WTC11 (cell line): ENCODE measurements around the gene ABCG1. TPM values are rescaled to one million over a fixed set of nuclear protein-coding genes. Genes with fewer than 3 reads are reported as not detected.

ENCODE experiments used
- ATAC-seq: fragments of 200-7000 bp; cut with Tn5 transposase; 2 replicates; pipeline ENCODE4 v1.10.0; 2021; ENCODE audit warnings: mild to moderate bottlenecking, moderate library complexity
- CTCF ChIA-PET: fragments of 300-600 bp; sonication (Branson Sonifier 250); formaldehyde crosslinking; loops from one replicate; lab custom pipeline; 2021; ENCODE audit warnings: antibody characterized with exemption; lab: Charles Lee
- POLR2A ChIA-PET: fragments of 350-600 bp; sonication (Branson Sonifier 250); formaldehyde crosslinking; loops from one replicate; lab custom pipeline; 2021; ENCODE audit warnings: antibody characterized with exemption; lab: Charles Lee
- DNase-seq: peaks from one replicate; pipeline ENCODE4 v3.0.0; 2021; ENCODE audit warnings: low spot score
- H3K27ac Mint-ChIP-seq: 2 replicates; pipeline ENCODE4 v1.8.0; 2021; ENCODE audit warnings: mixed read lengths
- H3K27me3 Mint-ChIP-seq: 2 replicates; pipeline ENCODE4 v1.8.0; 2021; ENCODE audit warnings: low read depth, mild to moderate bottlenecking, moderate library complexity, mixed read lengths
- H3K36me3 Mint-ChIP-seq: 2 replicates; pipeline ENCODE4 v1.8.0; 2021; ENCODE audit warnings: mixed read lengths
- H3K4me1 Mint-ChIP-seq: 2 replicates; pipeline ENCODE4 v1.8.0; 2022; ENCODE audit warnings: mixed read lengths
- H3K4me3 Mint-ChIP-seq: 2 replicates; pipeline ENCODE4 v1.8.0; 2021; ENCODE audit warnings: mild to moderate bottlenecking, moderate library complexity, mixed read lengths
- H3K9me3 Mint-ChIP-seq: 2 replicates; pipeline ENCODE4 v1.8.0; 2021; ENCODE audit warnings: mixed read lengths
- EMX1 ChIP-seq: fragments of 250-450 bp; sonication (Bioruptor Pico); IDR thresholded peaks from 2 replicates; pipeline ENCODE4 v1.8.0; 2021; ENCODE audit warnings: mild to moderate bottlenecking
- GABPB1 ChIP-seq: sonication (generic); formaldehyde crosslinking; IDR thresholded peaks from 2 replicates; pipeline ENCODE4 v1.8.1; 2023; ENCODE audit warnings: mild to moderate bottlenecking, missing genetic modification reagents
- GTF2I ChIP-seq: fragments of 250-450 bp; sonication (Bioruptor Pico); conservative IDR thresholded peaks from 2 replicates; pipeline ENCODE4 v1.4.0; 2021; ENCODE audit warnings: mild to moderate bottlenecking
- IRF2 ChIP-seq: sonication (generic); formaldehyde crosslinking; IDR thresholded peaks from 2 replicates; pipeline ENCODE4 v1.8.0; 2022; ENCODE audit warnings: low read depth, missing genetic modification reagents, borderline replicate concordance
- JUN ChIP-seq: sonication (generic); formaldehyde crosslinking; IDR thresholded peaks from 2 replicates; pipeline ENCODE4 v1.8.0; 2023; ENCODE audit warnings: mild to moderate bottlenecking, missing genetic modification reagents
- NFATC4 ChIP-seq: fragments of 250-450 bp; sonication (Bioruptor Pico); IDR thresholded peaks from 2 replicates; pipeline ENCODE4 v1.9.0; 2021; ENCODE audit warnings: mild to moderate bottlenecking
- OVOL2 ChIP-seq: fragments of 250-450 bp; sonication (Bioruptor Pico); IDR thresholded peaks from 2 replicates; pipeline ENCODE4 v1.9.0; 2021; ENCODE audit warnings: mild to moderate bottlenecking, borderline replicate concordance
- PRRX2 ChIP-seq: fragments of 250-450 bp; sonication (Bioruptor Pico); IDR thresholded peaks from 2 replicates; pipeline ENCODE4 v1.8.0; 2021; ENCODE audit warnings: mild to moderate bottlenecking
- SMAD4 ChIP-seq: sonication (generic); formaldehyde crosslinking; IDR thresholded peaks from 2 replicates; pipeline ENCODE4 v1.8.0; 2022; ENCODE audit warnings: mild to moderate bottlenecking, missing genetic modification reagents
- SP1 ChIP-seq: sonication (generic); formaldehyde crosslinking; conservative IDR thresholded peaks from 2 replicates; pipeline ENCODE4 v1.8.1; 2022; ENCODE audit warnings: missing genetic modification reagents
- TEAD4 ChIP-seq: sonication (generic); formaldehyde crosslinking; IDR thresholded peaks from 2 replicates; pipeline ENCODE4 v1.8.0; 2022; ENCODE audit warnings: mild to moderate bottlenecking, missing genetic modification reagents
- ZNF232 ChIP-seq: sonication (generic); formaldehyde crosslinking; IDR thresholded peaks from 2 replicates; pipeline ENCODE4 v1.8.0; 2022; ENCODE audit warnings: mild to moderate bottlenecking, missing genetic modification reagents
- ZNF317 ChIP-seq: sonication (generic); formaldehyde crosslinking; IDR thresholded peaks from 2 replicates; pipeline ENCODE4 v1.8.1; 2023; ENCODE audit warnings: low read depth, mild to moderate bottlenecking, moderate library complexity, missing genetic modification reagents, borderline replicate concordance
- ZNF396 ChIP-seq: fragments of 250-450 bp; sonication (Bioruptor Pico); IDR thresholded peaks from 2 replicates; pipeline ENCODE4 v1.8.0; 2021; ENCODE audit warnings: mild to moderate bottlenecking, moderate library complexity, borderline replicate concordance
- ZNF416 ChIP-seq: fragments of 250-450 bp; sonication (Bioruptor Pico); IDR thresholded peaks from 2 replicates; pipeline ENCODE4 v1.9.0; 2021; ENCODE audit warnings: mild to moderate bottlenecking, inconsistent platforms
- total RNA-seq: library from RNA; stranded (reverse); gene quantifications from 3 replicates; pipeline ENCODE4 v1.2.3, GENCODE V29; 2021
- TF ChIP-seq, protein P1 (sequence below): sonication (generic); formaldehyde crosslinking; IDR thresholded peaks from 2 replicates; pipeline ENCODE4 v1.8.0; 2022; ENCODE audit warnings: mild to moderate bottlenecking, missing genetic modification reagents
- TF ChIP-seq, protein P2 (sequence below): sonication (generic); formaldehyde crosslinking; IDR thresholded peaks from 2 replicates; pipeline ENCODE4 v1.8.0; 2022; ENCODE audit warnings: mild to moderate bottlenecking, missing genetic modification reagents
- TF ChIP-seq, protein P3 (sequence below): sonication (generic); formaldehyde crosslinking; IDR thresholded peaks from 2 replicates; pipeline ENCODE4 v1.8.1; 2022; ENCODE audit warnings: missing genetic modification reagents, borderline replicate concordance
- TF ChIP-seq, protein P4 (sequence below): sonication (generic); formaldehyde crosslinking; IDR thresholded peaks from 2 replicates; pipeline ENCODE4 v1.8.0; 2022; ENCODE audit warnings: missing genetic modification reagents
- TF ChIP-seq, protein P5 (sequence below): sonication (generic); formaldehyde crosslinking; IDR thresholded peaks from 2 replicates; pipeline ENCODE4 v1.8.1; 2023; ENCODE audit warnings: mild to moderate bottlenecking, missing genetic modification reagents
- TF ChIP-seq, protein P6 (sequence below): sonication (generic); formaldehyde crosslinking; IDR thresholded peaks from 2 replicates; pipeline ENCODE4 v1.8.1; 2022; ENCODE audit warnings: low read depth, missing genetic modification reagents, borderline replicate concordance

ABCG1 gene
- total RNA-seq, 1 experiment from 2014 or later = 4.0 TPM

DNA sequence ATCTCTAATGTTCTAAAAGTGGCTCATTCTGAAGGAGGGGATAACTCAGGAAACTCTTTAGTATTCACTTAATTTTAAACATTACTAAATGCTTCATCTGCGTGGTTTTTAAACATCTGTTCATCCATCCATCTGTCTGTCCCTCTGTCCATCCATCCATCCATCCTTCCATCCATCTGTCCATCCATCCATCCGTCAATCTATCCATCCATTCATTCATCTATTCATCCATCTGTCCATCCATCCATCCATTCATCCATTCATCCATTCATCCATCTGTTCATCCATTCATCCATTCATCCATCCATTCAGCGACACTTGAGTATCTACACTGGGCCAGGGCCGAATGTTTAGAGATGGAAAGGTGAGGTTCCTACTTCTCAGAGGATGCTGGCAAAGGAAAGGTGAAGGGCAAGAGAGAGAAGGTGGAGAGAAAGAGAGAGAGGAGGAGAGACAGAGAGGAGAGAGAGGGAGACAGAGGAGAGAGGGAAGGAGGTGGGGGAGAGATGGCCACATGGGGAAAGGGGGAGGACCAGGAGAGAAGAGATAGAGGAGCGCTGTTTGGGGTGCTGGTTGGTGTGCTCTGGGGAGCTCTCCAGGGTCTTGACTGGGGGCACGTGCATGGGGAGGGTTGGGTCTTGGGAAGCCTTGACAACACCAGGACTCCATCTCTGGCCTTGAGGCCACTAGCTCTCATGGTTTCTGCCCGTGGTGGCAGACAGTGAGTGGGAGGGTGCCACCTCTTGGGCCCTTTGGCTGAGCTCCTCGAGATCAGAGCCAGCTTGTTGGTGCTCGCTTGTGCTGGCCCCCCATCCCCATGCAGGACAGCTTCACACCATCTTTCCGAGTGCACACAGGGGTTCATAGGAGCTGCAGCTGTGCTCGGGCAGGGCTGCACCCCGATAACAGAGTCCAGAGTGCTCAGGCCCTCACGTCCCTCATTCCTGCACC, 45.6 kb downstream of the ABCG1 start:
- H3K36me3 Mint-ChIP-seq = no peaks in the 10 kb centered on the region
- TF ChIP-seq OVOL2 (CRISPR knock-in tag) (no peak), JUN (CRISPR knock-in tag) (no peak), SP1 (CRISPR knock-in tag) (no peak), PRRX2 (CRISPR knock-in tag) (no peak), ZNF416 (no peak), GABPB1 (no peak)
- TF ChIP-seq, protein P1, sequence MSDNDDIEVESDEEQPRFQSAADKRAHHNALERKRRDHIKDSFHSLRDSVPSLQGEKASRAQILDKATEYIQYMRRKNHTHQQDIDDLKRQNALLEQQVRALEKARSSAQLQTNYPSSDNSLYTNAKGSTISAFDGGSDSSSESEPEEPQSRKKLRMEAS (CRISPR knock-in tag) = no peak
- TF ChIP-seq, protein P2, sequence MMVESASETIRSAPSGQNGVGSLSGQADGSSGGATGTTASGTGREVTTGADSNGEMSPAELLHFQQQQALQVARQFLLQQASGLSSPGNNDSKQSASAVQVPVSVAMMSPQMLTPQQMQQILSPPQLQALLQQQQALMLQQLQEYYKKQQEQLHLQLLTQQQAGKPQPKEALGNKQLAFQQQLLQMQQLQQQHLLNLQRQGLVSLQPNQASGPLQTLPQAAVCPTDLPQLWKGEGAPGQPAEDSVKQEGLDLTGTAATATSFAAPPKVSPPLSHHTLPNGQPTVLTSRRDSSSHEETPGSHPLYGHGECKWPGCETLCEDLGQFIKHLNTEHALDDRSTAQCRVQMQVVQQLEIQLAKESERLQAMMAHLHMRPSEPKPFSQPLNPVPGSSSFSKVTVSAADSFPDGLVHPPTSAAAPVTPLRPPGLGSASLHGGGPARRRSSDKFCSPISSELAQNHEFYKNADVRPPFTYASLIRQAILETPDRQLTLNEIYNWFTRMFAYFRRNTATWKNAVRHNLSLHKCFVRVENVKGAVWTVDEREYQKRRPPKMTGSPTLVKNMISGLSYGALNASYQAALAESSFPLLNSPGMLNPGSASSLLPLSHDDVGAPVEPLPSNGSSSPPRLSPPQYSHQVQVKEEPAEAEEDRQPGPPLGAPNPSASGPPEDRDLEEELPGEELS (CRISPR knock-in tag) = no peak

DNA sequence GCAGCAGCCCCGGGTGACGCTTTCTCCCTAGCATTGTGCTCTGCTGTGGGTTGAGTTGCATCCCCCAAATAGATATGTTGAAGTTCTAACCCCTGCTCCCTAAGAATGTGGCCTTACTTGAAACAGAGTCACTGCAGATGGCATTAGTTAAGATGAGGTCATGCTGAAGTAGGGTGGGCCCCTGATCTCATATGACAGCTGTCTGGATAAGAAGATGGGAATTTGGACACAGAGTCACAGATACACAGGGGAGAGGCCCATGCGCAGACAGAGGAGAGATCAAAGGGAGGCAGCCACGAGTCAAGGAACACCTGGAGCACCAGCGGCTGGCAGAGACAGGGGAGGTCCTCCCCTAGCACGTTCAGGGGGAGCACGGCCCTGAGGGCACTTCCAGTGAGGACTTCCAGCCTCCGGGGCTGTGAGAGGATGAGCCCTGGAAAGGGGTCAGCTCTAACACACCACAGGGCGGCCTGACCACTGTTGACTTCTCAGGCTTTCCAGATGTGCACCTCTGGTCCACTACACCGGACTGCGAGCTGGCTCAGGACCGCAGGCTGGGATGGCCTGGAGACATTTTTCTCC, 46.4 kb downstream of the ABCG1 start:
- no peaks in the 10 kb centered on the region for H3K9me3 Mint-ChIP-seq
- ChIA-PET POLR2A (no interaction called here), CTCF (interaction anchor here (0.7 kb wide), 1 partner anchor 44 kb away, joined by 4 read pairs; no protein-coding TSS in a partner anchor)
- H3K4me1 Mint-ChIP-seq = peaks cover 19% of the 10 kb centered on the region
- TF ChIP-seq SMAD4 (no peak), NFATC4 (CRISPR knock-in tag) (no peak), ZNF396 (CRISPR knock-in tag) (no peak), IRF2 (CRISPR knock-in tag) (no peak), ZNF232 (no peak), TEAD4 (no peak), GTF2I (CRISPR knock-in tag) (no peak), ZNF317 (CRISPR knock-in tag) (no peak), EMX1 (CRISPR knock-in tag) (no peak)
- TF ChIP-seq, protein P3, sequence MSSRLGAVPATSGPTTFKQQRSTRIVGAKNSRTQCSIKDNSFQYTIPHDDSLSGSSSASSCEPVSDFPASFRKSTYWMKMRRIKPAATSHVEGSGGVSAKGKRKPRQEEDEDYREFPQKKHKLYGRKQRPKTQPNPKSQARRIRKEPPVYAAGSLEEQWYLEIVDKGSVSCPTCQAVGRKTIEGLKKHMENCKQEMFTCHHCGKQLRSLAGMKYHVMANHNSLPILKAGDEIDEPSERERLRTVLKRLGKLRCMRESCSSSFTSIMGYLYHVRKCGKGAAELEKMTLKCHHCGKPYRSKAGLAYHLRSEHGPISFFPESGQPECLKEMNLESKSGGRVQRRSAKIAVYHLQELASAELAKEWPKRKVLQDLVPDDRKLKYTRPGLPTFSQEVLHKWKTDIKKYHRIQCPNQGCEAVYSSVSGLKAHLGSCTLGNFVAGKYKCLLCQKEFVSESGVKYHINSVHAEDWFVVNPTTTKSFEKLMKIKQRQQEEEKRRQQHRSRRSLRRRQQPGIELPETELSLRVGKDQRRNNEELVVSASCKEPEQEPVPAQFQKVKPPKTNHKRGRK (CRISPR knock-in tag) = no peak
- TF ChIP-seq, protein P4, sequence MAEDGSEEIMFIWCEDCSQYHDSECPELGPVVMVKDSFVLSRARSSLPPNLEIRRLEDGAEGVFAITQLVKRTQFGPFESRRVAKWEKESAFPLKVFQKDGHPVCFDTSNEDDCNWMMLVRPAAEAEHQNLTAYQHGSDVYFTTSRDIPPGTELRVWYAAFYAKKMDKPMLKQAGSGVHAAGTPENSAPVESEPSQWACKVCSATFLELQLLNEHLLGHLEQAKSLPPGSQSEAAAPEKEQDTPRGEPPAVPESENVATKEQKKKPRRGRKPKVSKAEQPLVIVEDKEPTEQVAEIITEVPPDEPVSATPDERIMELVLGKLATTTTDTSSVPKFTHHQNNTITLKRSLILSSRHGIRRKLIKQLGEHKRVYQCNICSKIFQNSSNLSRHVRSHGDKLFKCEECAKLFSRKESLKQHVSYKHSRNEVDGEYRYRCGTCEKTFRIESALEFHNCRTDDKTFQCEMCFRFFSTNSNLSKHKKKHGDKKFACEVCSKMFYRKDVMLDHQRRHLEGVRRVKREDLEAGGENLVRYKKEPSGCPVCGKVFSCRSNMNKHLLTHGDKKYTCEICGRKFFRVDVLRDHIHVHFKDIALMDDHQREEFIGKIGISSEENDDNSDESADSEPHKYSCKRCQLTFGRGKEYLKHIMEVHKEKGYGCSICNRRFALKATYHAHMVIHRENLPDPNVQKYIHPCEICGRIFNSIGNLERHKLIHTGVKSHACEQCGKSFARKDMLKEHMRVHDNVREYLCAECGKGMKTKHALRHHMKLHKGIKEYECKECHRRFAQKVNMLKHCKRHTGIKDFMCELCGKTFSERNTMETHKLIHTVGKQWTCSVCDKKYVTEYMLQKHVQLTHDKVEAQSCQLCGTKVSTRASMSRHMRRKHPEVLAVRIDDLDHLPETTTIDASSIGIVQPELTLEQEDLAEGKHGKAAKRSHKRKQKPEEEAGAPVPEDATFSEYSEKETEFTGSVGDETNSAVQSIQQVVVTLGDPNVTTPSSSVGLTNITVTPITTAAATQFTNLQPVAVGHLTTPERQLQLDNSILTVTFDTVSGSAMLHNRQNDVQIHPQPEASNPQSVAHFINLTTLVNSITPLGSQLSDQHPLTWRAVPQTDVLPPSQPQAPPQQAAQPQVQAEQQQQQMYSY = no peak
- TF ChIP-seq, protein P5, sequence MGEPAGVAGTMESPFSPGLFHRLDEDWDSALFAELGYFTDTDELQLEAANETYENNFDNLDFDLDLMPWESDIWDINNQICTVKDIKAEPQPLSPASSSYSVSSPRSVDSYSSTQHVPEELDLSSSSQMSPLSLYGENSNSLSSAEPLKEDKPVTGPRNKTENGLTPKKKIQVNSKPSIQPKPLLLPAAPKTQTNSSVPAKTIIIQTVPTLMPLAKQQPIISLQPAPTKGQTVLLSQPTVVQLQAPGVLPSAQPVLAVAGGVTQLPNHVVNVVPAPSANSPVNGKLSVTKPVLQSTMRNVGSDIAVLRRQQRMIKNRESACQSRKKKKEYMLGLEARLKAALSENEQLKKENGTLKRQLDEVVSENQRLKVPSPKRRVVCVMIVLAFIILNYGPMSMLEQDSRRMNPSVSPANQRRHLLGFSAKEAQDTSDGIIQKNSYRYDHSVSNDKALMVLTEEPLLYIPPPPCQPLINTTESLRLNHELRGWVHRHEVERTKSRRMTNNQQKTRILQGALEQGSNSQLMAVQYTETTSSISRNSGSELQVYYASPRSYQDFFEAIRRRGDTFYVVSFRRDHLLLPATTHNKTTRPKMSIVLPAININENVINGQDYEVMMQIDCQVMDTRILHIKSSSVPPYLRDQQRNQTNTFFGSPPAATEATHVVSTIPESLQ (CRISPR knock-in tag) = no peak
- TF ChIP-seq, protein P6, sequence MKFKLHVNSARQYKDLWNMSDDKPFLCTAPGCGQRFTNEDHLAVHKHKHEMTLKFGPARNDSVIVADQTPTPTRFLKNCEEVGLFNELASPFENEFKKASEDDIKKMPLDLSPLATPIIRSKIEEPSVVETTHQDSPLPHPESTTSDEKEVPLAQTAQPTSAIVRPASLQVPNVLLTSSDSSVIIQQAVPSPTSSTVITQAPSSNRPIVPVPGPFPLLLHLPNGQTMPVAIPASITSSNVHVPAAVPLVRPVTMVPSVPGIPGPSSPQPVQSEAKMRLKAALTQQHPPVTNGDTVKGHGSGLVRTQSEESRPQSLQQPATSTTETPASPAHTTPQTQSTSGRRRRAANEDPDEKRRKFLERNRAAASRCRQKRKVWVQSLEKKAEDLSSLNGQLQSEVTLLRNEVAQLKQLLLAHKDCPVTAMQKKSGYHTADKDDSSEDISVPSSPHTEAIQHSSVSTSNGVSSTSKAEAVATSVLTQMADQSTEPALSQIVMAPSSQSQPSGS (CRISPR knock-in tag) = no peak
- no peak overlapping the region for H3K4me3 Mint-ChIP-seq
- ATAC-seq (no peak), DNase-seq (no peak)
- no peaks in the 10 kb centered on the region for H3K36me3 Mint-ChIP-seq
- no peaks in the 10 kb centered on the region for H3K27me3 Mint-ChIP-seq
- H3K27ac Mint-ChIP-seq = no peak overlapping the region

More for the DNA sequence above, 45.6 kb downstream of the ABCG1 start:
- no peak overlapping the region for H3K27ac Mint-ChIP-seq
- CTCF ChIA-PET = interaction anchor here (0.7 kb wide), 1 partner anchor 45 kb away, joined by 4 read pairs; no protein-coding TSS in a partner anchor
- peaks cover 19% of the 10 kb centered on the region for H3K4me1 Mint-ChIP-seq
- no peak for DNase-seq
- H3K9me3 Mint-ChIP-seq = no peaks in the 10 kb centered on the region
- no peak for ATAC-seq
- no peak overlapping the region for H3K4me3 Mint-ChIP-seq
- H3K27me3 Mint-ChIP-seq = no peaks in the 10 kb centered on the region
- POLR2A ChIA-PET = no interaction called here
